ENCODE results near the gene SLITRK4.

DNA sequence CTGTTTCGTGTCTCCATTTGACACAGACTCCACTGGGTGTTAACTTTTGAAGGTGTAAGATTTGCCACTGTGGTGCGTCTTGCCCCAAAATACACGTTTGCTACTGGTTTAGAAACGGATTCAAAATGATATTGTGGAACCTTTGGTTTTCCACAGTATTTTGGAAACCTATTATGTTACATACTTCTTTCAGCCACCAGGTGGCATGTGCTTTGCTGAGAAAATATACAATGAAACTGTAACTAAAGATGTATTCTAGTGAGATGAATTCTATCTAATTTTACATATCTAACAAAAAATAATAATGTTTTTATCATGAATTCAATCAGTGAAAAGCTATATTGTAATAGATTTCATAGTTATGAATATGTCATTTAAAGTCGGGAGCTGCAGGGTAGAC lies 28.4 kb upstream of the SLITRK4 start:
- TF ChIP-seq GATA2 (IDR thresholded peaks at IDR 0.05; ENCODE audit: low read depth, low read length) (no peak), GATA3 (IDR thresholded peaks at IDR 0.05; ENCODE audit: low read depth, low read length) (no peak)

All from SH-SY5Y (cell line).